Trophoblast cell (in vitro differentiated cells and primary cell): ENCODE measurements around the gene TSC22D2.
A peak's percentile ranks its signal among the peaks of the same experiment; 100 is the strongest.
"Not testable (repeated sequence)": the region's sequence is repeated elsewhere in the genome, so short reads cannot be mapped to it uniquely, and the experiment has no call there.

Experiments used
- DNase-seq, 2 donors: peaks; one replicate each; pipeline ENCODE4 v3.0.0-alpha.2; 2016
- H2AFZ ChIP-seq: 2 replicates; pipeline ENCODE4 v1.6.1; 2013; ENCODE audit warnings: low read length, moderate library complexity, mild to moderate bottlenecking; ENCODE audit not compliant: insufficient read depth, poor library complexity
- H2AK5ac ChIP-seq: 2 replicates; pipeline ENCODE4 v1.6.1; 2013; ENCODE audit warnings: mild to moderate bottlenecking, low read length
- H2BK120ac ChIP-seq: 2 replicates; pipeline ENCODE4 v1.6.1; 2013; ENCODE audit warnings: low read length, mild to moderate bottlenecking, moderate library complexity; ENCODE audit not compliant: insufficient read depth, poor library complexity
- H2BK12ac ChIP-seq: 2 replicates; pipeline ENCODE4 v1.6.1; 2013; ENCODE audit warnings: mild to moderate bottlenecking, low read length, moderate library complexity
- H2BK5ac ChIP-seq: 2 replicates; pipeline ENCODE4 v1.6.1; 2013; ENCODE audit warnings: low read length, low read depth, moderate library complexity, mild to moderate bottlenecking; ENCODE audit not compliant: poor library complexity
- H3K14ac ChIP-seq: 2 replicates; pipeline ENCODE4 v1.6.1; 2013; ENCODE audit warnings: mild to moderate bottlenecking, low read length
- H3K18ac ChIP-seq: 2 replicates; pipeline ENCODE4 v1.6.1; 2013; ENCODE audit warnings: mild to moderate bottlenecking, low read length
- H3K23ac ChIP-seq: 2 replicates; pipeline ENCODE4 v1.6.1; 2013; ENCODE audit warnings: low read length
- H3K27ac ChIP-seq: 2 replicates; pipeline ENCODE4 v1.5.1; 2013; ENCODE audit warnings: low read depth, mild to moderate bottlenecking, inconsistent platforms, low read length, moderate library complexity
- H3K27me3 ChIP-seq: 2 replicates; pipeline ENCODE4 v1.6.1; 2013; ENCODE audit warnings: inconsistent platforms, mild to moderate bottlenecking, low read length, moderate library complexity; ENCODE audit not compliant: insufficient read depth
- H3K36me3 ChIP-seq, 2 experiments: 1 replicate in 1 of 2; 2 replicates in 1 of 2; pipeline ENCODE4 v1.6.1; 2013; ENCODE audit warnings: low read length in 2 of 2, mild to moderate bottlenecking in 2 of 2, moderate library complexity in 1 of 2; ENCODE audit not compliant: insufficient read depth in 2 of 2, control insufficient read depth in 1 of 2
- H3K4ac ChIP-seq: 2 replicates; pipeline ENCODE4 v1.6.1; 2013; ENCODE audit warnings: low read depth, mild to moderate bottlenecking, low read length, moderate library complexity
- H3K4me1 ChIP-seq, 2 experiments: 1 replicate in 1 of 2; 2 replicates in 1 of 2; pipeline ENCODE4 v1.6.1; 2013; ENCODE audit warnings: low read length in 2 of 2, mild to moderate bottlenecking in 2 of 2, moderate library complexity in 1 of 2; ENCODE audit not compliant: insufficient read depth in 2 of 2, control insufficient read depth in 1 of 2
- H3K4me2 ChIP-seq: 2 replicates; pipeline ENCODE4 v1.6.1; 2013; ENCODE audit warnings: inconsistent platforms, mild to moderate bottlenecking, low read length, moderate library complexity
- H3K4me3 ChIP-seq: 2 replicates; pipeline ENCODE4 v1.5.1; 2013; ENCODE audit warnings: mild to moderate bottlenecking, low read depth, low read length, inconsistent platforms
- H3K79me1 ChIP-seq: one replicate; pipeline ENCODE4 v1.6.1; 2013; ENCODE audit warnings: low read length
- H3K79me2 ChIP-seq: 2 replicates; pipeline ENCODE4 v1.6.1; 2013; ENCODE audit warnings: low read length, mild to moderate bottlenecking; ENCODE audit not compliant: control insufficient read depth, insufficient read depth, poor library complexity
- H3K9ac ChIP-seq: 2 replicates; pipeline ENCODE4 v1.6.1; 2013; ENCODE audit warnings: mild to moderate bottlenecking, low read length
- H3K9me3 ChIP-seq: 2 replicates; pipeline ENCODE4 v1.6.1; 2013; ENCODE audit warnings: low read depth, mild to moderate bottlenecking, control low read depth, inconsistent platforms, low read length; ENCODE audit not compliant: insufficient read depth
- H4K12ac ChIP-seq: 2 replicates; pipeline ENCODE4 v1.6.1; 2013; ENCODE audit warnings: low read depth, mild to moderate bottlenecking, low read length, moderate library complexity
- H4K8ac ChIP-seq: 2 replicates; pipeline ENCODE4 v1.6.1; 2013; ENCODE audit warnings: low read depth, mild to moderate bottlenecking, low read length, moderate library complexity
- H4K91ac ChIP-seq: one replicate; pipeline ENCODE4 v1.6.1; 2013; ENCODE audit warnings: low read depth, mild to moderate bottlenecking, low read length, moderate library complexity
- WGBS: extraction: QIAGEN DNeasy Blood & Tissue Kit; methylation state at CpG from one replicate; pipeline ENCODE4 v1.1.7; 2013; ENCODE audit warnings: missing lambda C conversion rate; ENCODE audit not compliant: insufficient read length, insufficient coverage; ENCODE audit errors: extremely low coverage; 5-methylcytosine and 5-hydroxymethylcytosine counted together

The TSC22D2 gene

GRCh38 chr3:150495563-150496168 is 87.6 kb downstream of the TSC22D2 start:
- no peak overlapping the region for H3K23ac ChIP-seq
- no peak overlapping the region for H2AK5ac ChIP-seq
- H3K79me2 ChIP-seq, result no peaks in the 10 kb centered on the region
- no peaks in the 10 kb centered on the region for H3K27me3 ChIP-seq
- H3K18ac ChIP-seq, result no peak overlapping the region
- H2BK120ac ChIP-seq, result no peak overlapping the region
- WGBS, result no CpG with 5 or more reads among the region's 2 CpGs
- no peak overlapping the region for H3K4me3 ChIP-seq
- no peak overlapping the region for H4K8ac ChIP-seq
- no peak overlapping the region for H4K12ac ChIP-seq
- H2AFZ ChIP-seq, result no peak overlapping the region
- H3K9ac ChIP-seq, result no peak overlapping the region
- no peak overlapping the region for H2BK12ac ChIP-seq
- no peaks in the 10 kb centered on the region for H3K4me1 ChIP-seq
- no peak overlapping the region for H3K14ac ChIP-seq
- peak in 1 of 2 donors; percentile 84 for DNase-seq
- peaks cover under 1% of the 10 kb centered on the region for H3K9me3 ChIP-seq
- no peak overlapping the region for H4K91ac ChIP-seq
- no peaks in the 10 kb centered on the region for H3K79me1 ChIP-seq
- no peak overlapping the region for H2BK5ac ChIP-seq
- no peak overlapping the region for H3K4ac ChIP-seq
- H3K27ac ChIP-seq, result no peak overlapping the region
- H3K4me2 ChIP-seq, result no peak overlapping the region
- H3K36me3 ChIP-seq, result no peaks in the 10 kb centered on the region

GRCh38 chr3:150497956-150498355 is 89.9 kb downstream of the TSC22D2 start:
- Histone ChIP-seq H3K79me1 (no peaks in the 10 kb centered on the region), H3K4me1 (no peaks in the 10 kb centered on the region), H3K4me2 (no peak overlapping the region), H3K27ac (no peak overlapping the region), H3K79me2 (no peaks in the 10 kb centered on the region), H2AFZ (no peak overlapping the region), H2BK120ac (no peak overlapping the region), H2BK12ac (no peak overlapping the region), H3K4me3 (no peak overlapping the region), H3K36me3 (no peaks in the 10 kb centered on the region), H2BK5ac (no peak overlapping the region), H2AK5ac (no peak overlapping the region), H4K8ac (no peak overlapping the region), H3K9me3 (peaks cover 7% of the 10 kb centered on the region), H3K9ac (no peak overlapping the region), H3K27me3 (no peaks in the 10 kb centered on the region), H3K18ac (no peak overlapping the region), H3K14ac (no peak overlapping the region), H3K4ac (no peak overlapping the region), H3K23ac (no peak overlapping the region), H4K91ac (no peak overlapping the region), H4K12ac (no peak overlapping the region)
- WGBS, result no CpG with 5 or more reads among the region's 2 CpGs
- DNase-seq, result peak in 1 of 2 donors; percentile 70

GRCh38 chr3:150500960-150501359 is 92.9 kb downstream of the TSC22D2 start:
- not testable (repeated sequence) for H3K27ac ChIP-seq, H2BK120ac ChIP-seq, H3K18ac ChIP-seq, H3K36me3 ChIP-seq, H3K4me1 ChIP-seq, H3K79me2 ChIP-seq, H3K14ac ChIP-seq, H2BK12ac ChIP-seq, H4K12ac ChIP-seq, H3K9me3 ChIP-seq, H3K9ac ChIP-seq, H4K91ac ChIP-seq, H3K23ac ChIP-seq, H2AFZ ChIP-seq, H2BK5ac ChIP-seq, H3K4ac ChIP-seq, H3K27me3 ChIP-seq, H3K4me2 ChIP-seq, H3K79me1 ChIP-seq, H4K8ac ChIP-seq, DNase-seq, H2AK5ac ChIP-seq, H3K4me3 ChIP-seq
- no CpG with 5 or more reads among the region's 1 CpG for WGBS

- Histone ChIP-seq H3K4me2 (no peak overlapping the region), H3K18ac (no peak overlapping the region), H3K79me1 (no peaks in the 10 kb centered on the region), H2BK12ac (no peak overlapping the region), H3K14ac (no peak overlapping the region), H3K36me3 (no peaks in the 10 kb centered on the region), H2BK5ac (no peak overlapping the region), H3K9ac (peak overlapping the region; percentile 12), H3K4me1 (no peaks in the 10 kb centered on the region), H4K8ac (no peak overlapping the region), H4K91ac (no peak overlapping the region), H4K12ac (no peak overlapping the region), H2BK120ac (no peak overlapping the region), H2AK5ac (no peak overlapping the region), H3K27ac (no peak overlapping the region), H3K4me3 (no peak overlapping the region), H2AFZ (no peak overlapping the region), H3K79me2 (no peaks in the 10 kb centered on the region), H3K27me3 (no peaks in the 10 kb centered on the region), H3K9me3 (peaks cover 9% of the 10 kb centered on the region), H3K4ac (no peak overlapping the region), H3K23ac (no peak overlapping the region)
- DNase-seq, result no peak
- WGBS, result no CpG with 5 or more reads among the region's 5 CpGs
These were observed 95.5 kb downstream of the TSC22D2 start for GRCh38 chr3:150503402-150504099.
